Measurements from ENCODE around the gene CTIF. TPM values are rescaled to one million over a fixed set of nuclear protein-coding genes. Genes with fewer than 3 reads are reported as not detected.

Gene CTIF
- total RNA-seq, 1 donor from 2014 or later, result 54.8 TPM

DNA sequence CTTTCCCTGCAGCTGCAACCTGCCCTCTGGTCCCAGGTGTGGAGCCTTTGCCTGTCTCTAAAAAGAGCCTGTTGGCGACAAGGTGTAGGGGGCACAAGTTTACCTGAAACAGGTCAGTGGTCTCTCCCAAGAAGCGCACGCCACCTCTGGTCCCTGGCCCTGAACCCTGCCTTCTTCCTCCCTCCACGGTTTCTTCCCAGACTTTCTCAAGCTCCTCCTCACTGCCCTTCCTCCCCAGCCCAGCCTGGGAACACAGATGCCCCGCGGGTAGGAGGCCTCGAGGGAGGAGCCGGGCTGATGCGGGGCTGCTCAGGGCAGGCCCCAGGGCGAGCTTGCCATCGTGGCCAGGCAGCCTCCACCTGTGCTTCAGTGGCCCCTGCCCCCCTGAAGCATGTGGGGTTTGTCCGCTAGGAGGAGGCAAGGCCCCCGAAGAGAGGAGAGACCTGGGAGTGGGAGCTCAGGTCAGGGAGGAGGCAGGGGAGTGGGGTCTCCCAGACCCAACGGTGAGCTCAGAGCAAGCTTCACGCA, 322.4 kb downstream of the CTIF start:
- Histone ChIP-seq H3K9me3 (peaks cover 5% of the 10 kb centered on the region), H3K4me3 (no peak overlapping the region), H3K36me3 (peaks cover 13% of the 10 kb centered on the region), H3K27me3 (ENCODE audit: low read depth) (no peaks in the 10 kb centered on the region), H3K27ac (no peak overlapping the region), H3K4me1 (peaks cover 14% of the 10 kb centered on the region)
- TF ChIP-seq, protein P1, sequence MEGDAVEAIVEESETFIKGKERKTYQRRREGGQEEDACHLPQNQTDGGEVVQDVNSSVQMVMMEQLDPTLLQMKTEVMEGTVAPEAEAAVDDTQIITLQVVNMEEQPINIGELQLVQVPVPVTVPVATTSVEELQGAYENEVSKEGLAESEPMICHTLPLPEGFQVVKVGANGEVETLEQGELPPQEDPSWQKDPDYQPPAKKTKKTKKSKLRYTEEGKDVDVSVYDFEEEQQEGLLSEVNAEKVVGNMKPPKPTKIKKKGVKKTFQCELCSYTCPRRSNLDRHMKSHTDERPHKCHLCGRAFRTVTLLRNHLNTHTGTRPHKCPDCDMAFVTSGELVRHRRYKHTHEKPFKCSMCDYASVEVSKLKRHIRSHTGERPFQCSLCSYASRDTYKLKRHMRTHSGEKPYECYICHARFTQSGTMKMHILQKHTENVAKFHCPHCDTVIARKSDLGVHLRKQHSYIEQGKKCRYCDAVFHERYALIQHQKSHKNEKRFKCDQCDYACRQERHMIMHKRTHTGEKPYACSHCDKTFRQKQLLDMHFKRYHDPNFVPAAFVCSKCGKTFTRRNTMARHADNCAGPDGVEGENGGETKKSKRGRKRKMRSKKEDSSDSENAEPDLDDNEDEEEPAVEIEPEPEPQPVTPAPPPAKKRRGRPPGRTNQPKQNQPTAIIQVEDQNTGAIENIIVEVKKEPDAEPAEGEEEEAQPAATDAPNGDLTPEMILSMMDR (IDR thresholded peaks at IDR 0.05), result no peak
- DNase-seq, result no peak
- no peak for ATAC-seq
- intact Hi-C loops (cut with DNase I), result no loop called here

DNA sequence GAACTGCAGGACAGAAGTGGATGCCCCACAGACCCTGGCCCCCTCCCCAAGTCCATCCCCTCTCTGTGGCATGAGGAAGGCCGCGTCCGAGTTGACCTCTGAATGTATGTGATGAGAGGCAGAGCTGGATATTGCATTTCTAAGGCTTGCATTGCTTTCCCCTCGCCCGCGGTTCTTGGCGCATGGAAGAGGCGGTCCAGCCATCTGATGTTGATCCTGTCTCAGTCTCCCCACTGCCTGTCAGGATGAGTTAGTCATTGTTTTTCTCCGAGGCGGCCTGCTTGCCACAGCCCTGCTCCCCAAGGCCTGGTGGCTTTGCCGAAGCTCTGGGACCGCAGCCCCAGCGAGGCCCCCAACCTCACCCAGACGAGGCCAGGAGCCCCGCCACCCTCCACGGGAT, 323.3 kb downstream of the CTIF start:
- peaks cover 14% of the 10 kb centered on the region for H3K4me1 ChIP-seq
- TF ChIP-seq, protein P1 (IDR thresholded peaks at IDR 0.05), result no peak
- no peak overlapping the region for H3K27ac ChIP-seq
- H3K36me3 ChIP-seq, result peaks cover 13% of the 10 kb centered on the region
- no peak for ATAC-seq
- peaks cover 5% of the 10 kb centered on the region for H3K9me3 ChIP-seq
- peak; percentile 40 for DNase-seq
- no peak overlapping the region for H3K4me3 ChIP-seq
- no peaks in the 10 kb centered on the region for H3K27me3 ChIP-seq (ENCODE audit: low read depth)
- intact Hi-C loops (cut with DNase I), result no loop called here

DNA sequence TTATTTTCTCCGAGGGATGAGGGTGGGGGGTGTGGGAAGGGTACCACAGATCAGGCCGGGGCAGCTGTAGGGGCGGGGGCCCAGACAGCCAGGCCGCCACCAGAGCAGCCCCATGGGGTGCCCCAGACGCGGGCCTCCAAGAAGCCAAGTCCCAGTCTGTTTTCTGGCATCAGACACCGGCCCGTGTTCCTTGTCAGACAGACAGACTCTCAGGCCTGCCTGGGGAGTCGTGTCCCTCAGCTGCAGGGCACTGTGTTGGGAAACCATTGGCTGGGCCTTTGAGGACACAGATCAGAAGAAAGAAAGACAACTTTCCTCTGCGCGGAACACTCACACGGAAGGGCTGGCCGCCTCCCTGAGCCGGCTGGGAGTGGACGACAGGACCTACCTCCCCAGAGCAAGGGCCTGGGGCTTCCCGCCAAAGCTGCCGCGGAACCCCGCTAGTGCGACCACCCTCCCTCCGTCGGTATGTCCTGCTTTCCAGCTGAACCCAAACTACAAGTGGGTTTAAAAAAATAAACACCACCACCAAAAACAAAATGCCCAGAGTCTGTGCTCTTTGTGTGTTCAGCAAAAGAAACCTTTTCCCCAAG, 323.9 kb downstream of the CTIF start:
- intact Hi-C loops (cut with DNase I), result no loop called here
- DNase-seq (peak; percentile 43), ATAC-seq (peak in 1 of 2 donors; percentile 22)
- Histone ChIP-seq H3K4me1 (peaks cover 13% of the 10 kb centered on the region), H3K4me3 (no peak overlapping the region), H3K27me3 (ENCODE audit: low read depth) (no peaks in the 10 kb centered on the region), H3K27ac (no peak overlapping the region), H3K36me3 (peaks cover 8% of the 10 kb centered on the region), H3K9me3 (peaks cover 5% of the 10 kb centered on the region)
- TF ChIP-seq, protein P1 (IDR thresholded peaks at IDR 0.05), result no peak

DNA sequence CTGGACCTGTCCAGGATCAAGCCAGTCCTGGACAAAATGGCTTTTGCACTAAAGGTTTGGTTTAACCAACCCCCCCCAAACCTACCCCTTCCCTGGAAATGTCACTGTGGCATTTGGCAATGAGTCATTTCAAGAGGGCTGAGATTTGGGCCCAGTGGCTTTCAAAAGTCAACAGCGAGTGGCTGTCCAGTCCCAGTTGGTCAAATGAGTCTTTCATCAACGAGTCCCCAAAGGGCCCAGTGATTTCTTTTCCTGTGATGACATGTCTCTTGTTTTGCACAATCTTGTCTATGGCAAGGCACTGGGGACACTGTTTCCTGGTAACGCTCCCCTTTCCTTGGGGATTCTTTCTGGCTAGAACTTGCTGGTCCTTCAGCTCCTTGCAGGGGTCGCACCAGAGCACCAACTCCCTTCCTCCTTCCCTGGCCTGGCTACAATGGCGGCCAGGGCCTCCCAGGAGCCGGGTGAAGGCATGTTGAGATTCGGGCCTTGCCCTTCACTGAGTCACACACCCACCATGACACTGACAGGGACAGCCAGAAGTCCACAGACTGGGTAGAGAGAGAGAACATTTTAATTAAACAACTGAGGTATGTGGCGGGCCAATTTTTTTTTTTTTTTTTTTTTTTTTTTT, 324.7 kb downstream of the CTIF start:
- intact Hi-C loops (cut with DNase I), result no loop called here
- DNase-seq, result peak; percentile 28
- peaks cover 14% of the 10 kb centered on the region for H3K4me1 ChIP-seq
- H3K4me3 ChIP-seq, result no peak overlapping the region
- peaks cover 5% of the 10 kb centered on the region for H3K9me3 ChIP-seq
- TF ChIP-seq, protein P1 (IDR thresholded peaks at IDR 0.05), result no peak
- no peaks in the 10 kb centered on the region for H3K27me3 ChIP-seq (ENCODE audit: low read depth)
- peaks cover 5% of the 10 kb centered on the region for H3K36me3 ChIP-seq
- no peak for ATAC-seq
- no peak overlapping the region for H3K27ac ChIP-seq

DNA sequence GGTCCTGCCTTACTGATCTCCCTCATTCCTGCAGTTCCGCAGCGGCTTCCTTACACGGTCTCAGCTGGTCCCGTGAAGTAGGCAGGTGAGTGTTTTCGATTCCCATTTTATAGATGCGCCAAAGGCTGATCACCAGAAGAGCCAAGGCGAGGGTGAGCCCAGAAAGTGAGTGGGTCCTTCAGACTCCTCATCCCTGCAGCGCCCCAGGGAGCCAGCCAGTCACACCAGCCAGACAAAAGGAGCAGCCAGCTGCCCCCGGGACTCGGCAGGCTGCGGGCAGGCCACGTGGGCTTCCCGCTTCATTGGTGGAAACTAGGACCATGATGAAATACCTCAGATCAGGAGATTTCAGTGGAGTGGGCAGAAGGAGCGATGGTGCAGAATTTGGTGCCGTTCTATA, 326.0 kb downstream of the CTIF start:
- H3K27ac ChIP-seq, result no peak overlapping the region
- peaks cover 5% of the 10 kb centered on the region for H3K9me3 ChIP-seq
- DNase-seq (peak; percentile 19), ATAC-seq (no peak)
- H3K36me3 ChIP-seq, result peaks cover 4% of the 10 kb centered on the region
- H3K27me3 ChIP-seq (ENCODE audit: low read depth), result no peaks in the 10 kb centered on the region
- no peak overlapping the region for H3K4me3 ChIP-seq
- TF ChIP-seq, protein P1 (IDR thresholded peaks at IDR 0.05), result no peak
- intact Hi-C loops (cut with DNase I), result no loop called here
- peaks cover 18% of the 10 kb centered on the region for H3K4me1 ChIP-seq
